Hepatic stellate cell (primary cell): Measurements from ENCODE around the gene FBXO48.

Source experiments
- DNase-seq: peaks from one replicate; pipeline ENCODE4 v3.0.0; 2011; ENCODE audit warnings: low spot score

FBXO48 gene

GRCh38 chr2:68412127-68412819 is 54.8 kb downstream of the FBXO48 start:
- DNase-seq = no peak

GRCh38 chr2:68411397-68412126 is 55.5 kb downstream of the FBXO48 start:
- no peak for DNase-seq
